ENCODE results near the gene DENND2C.

DENND2C gene

GRCh38 chr1:114685851-114686250, 16.0 kb upstream of the DENND2C start:
- no peak for DNase-seq (ENCODE audit: low read depth)

- no peak for DNase-seq (ENCODE audit: low read depth)
These were observed 7.8 kb upstream of the DENND2C start for GRCh38 chr1:114677691-114678090.

GRCh38 chr1:114676115-114676514, 6.3 kb upstream of the DENND2C start:
- DNase-seq (ENCODE audit: low read depth): no peak

DNA sequence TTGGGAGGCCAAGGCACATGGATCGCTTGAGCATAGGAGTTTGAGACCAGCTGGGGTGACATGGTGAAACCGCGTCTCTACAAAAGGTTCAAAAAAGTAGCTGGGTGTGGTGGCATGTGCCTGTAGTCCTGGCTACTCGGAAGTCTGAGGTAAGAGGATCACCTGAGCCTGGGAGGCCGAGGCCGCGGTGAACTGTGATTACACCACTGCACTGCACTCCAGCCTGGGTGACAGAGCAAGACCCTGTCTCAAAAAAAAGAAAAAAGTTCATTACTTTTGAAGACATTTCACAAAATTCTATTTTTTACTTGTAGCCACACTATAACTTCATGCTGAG, 2.1 kb upstream of the DENND2C start:
- no peak for DNase-seq (ENCODE audit: low read depth)

GRCh38 chr1:114671011-114671938, 1.4 kb upstream of the DENND2C start:
- DNase-seq (ENCODE audit: low read depth): no peak

DNA sequence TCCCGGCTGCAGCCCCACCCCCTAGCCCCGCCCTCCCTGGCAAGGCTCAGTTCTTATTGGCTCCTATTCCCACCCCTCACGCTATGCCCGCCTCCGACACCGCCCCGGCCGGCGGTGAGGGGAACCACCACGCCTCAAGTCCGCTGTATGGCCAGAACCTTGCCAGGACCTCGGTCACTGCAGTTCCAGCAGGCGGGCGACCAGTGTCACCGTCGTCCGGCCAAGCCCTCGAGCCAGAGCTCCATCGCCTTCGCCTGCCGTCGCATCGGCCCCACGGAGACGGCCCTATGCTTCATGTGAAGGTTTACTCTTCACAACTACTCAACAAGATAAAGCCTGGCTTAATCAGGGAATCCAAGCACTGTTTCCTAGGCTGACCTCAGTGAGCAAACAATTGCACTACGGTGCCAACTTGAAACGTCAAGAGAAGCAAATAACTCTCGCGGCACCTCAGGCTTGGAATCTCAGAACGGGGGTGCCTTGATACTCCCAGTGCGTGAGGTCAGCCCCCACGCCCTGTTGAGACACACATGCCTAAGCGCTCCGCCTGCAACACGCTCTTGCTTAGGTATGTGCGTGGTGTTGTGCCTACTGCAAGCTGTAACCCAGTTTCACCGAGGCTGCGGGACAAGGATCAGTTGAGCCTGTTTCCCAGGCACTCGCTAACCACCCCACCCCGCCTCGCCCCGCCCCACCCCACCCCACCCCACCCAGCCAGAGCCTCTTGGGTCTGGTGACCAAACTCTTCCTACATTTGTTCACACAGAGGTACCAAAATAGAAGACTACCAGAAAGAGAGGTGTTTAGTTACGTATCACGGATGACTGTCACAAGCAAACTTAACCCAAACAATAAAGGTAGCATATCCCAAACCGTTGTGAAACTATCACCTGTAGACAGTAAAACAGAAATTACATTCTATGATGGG, 498 bp upstream of the DENND2C start:
- peak; percentile 84 for DNase-seq (ENCODE audit: low read depth)

DNA sequence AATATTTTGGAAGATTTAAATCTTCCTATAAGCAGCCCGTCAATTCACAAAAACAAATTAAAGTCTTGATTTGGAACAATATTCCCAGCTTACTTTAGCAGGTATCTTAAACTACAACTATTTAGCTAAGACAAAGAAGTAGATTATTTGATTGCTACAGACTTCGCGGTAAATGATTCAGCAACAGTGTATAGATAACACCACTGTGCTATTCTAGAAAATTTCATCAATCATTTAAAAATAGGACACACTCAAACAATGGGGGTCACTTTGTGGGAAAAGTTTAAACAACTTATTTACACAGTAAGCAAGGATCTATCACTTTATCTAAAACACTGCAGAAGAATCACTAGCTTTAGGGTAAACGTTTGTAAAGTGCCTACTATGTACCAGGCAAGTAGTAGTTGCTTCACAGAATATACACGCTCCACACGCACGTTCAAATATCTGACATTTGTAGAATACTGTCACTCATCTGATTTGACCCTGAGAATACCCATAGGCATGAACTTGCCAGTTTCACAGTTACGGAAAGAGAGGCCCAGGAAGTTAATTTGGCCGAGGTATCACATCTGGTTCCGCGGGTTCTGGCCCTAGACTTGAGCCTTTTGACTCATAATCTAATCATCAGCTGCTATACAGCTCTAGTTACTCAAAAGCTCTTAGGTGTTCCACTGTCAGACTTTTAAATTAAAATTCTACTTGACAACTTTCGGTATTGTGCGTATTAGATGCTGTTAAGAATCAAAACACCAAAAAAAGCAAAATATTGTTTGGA, 876 bp downstream of the DENND2C start:
- DNase-seq (ENCODE audit: low read depth): no peak

GRCh38 chr1:114668373-114668772, 1.5 kb downstream of the DENND2C start:
- DNase-seq (ENCODE audit: low read depth): no peak

DNA sequence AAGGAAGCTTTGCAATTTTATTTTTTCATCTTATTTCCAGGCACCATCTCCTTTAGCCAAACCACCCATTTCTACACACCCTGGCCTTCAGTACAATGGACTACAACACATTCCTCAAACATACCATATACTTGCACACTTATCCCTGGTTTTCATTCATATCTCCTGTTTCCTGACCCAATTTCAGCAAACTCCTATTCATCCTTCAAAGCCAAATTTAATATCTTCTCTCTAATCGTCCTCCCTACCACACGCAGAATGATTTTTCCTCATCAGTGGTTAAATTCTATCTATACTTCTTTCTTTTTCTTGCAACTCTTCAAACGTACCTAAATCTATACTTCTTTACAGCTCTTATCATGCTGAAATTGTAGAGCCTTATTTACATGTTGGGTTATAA, 2.9 kb downstream of the DENND2C start:
- no peak for DNase-seq (ENCODE audit: low read depth)

- DNase-seq (ENCODE audit: low read depth): no peak
These were observed 9.6 kb downstream of the DENND2C start for GRCh38 chr1:114660238-114660637.

GRCh38 chr1:114651893-114652292, 18.0 kb downstream of the DENND2C start:
- no peak for DNase-seq (ENCODE audit: low read depth)

- no peak for DNase-seq (ENCODE audit: low read depth)
These were observed 21.3 kb downstream of the DENND2C start for GRCh38 chr1:114648503-114648902.

DNA sequence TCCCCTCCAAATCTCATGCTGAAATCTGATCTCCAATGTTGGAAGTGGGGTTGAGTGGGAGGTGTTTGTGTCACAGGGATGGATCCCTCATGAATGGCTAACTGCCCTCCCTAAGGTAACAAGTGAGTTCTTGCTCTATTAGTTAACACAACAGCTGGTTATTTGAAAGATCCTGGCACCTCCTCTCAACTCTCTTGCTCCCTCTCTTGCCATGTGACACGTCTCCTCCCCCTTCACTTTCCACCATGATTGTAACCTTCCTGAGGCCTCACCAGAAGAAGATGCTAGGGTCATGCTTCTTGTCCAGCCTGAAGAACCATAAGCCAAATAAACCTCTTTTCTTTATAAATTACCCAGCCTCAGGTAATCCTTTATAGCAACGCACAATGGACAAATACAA, 28.5 kb downstream of the DENND2C start:
- no peak for DNase-seq (ENCODE audit: low read depth)

- DNase-seq (ENCODE audit: low read depth): no peak
These were observed 30.9 kb downstream of the DENND2C start for GRCh38 chr1:114638910-114639309.

DNA sequence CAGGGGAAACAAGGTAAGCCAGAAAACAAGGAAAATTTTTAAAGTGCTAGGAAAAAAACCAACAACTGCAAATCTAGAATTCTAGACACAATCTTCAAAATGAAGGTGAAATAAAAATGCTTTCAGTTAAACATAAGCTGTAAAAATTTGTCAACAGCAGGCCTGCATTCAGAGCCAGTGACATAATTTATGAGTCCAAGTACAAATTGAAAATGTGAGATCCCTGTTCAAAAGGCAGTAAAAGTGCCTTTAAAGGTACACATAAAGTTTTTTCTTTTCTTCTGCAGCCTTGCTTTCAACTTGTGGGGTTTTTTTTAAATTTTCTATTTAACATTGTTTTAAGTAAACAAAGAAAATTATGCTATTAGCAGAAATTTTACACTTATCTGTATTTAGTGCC, 37.4 kb downstream of the DENND2C start:
- no peak for DNase-seq (ENCODE audit: low read depth)

- DNase-seq (ENCODE audit: low read depth): no peak
These were observed 42.7 kb downstream of the DENND2C start for GRCh38 chr1:114627107-114627506.

GRCh38 chr1:114623364-114623763, 46.5 kb downstream of the DENND2C start:
- no peak for DNase-seq (ENCODE audit: low read depth)

- no peak for DNase-seq (ENCODE audit: low read depth)
These were observed 49.4 kb downstream of the DENND2C start for GRCh38 chr1:114620419-114620818.

DNA sequence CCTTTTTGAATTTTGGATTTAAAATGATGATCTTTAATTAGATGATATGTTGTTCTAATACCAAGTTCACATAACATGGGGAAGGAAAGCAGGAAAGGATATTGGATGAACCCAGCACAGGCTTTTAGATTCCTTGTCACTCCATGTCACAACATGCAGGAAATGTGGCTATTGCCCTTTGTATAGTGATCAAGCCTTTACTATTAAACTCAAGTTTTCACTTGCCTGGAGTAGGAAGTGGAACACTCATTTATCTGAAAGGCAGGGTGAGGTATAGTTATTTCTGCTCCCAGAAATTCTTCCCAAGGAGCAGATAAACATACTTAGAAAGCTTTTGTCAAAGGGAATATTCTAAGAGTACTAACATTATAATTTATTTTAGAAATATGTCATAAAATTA, 51.2 kb downstream of the DENND2C start:
- no peak for DNase-seq (ENCODE audit: low read depth)

GRCh38 chr1:114610546-114611245, 59.2 kb downstream of the DENND2C start:
- no peak for DNase-seq (ENCODE audit: low read depth)

DNA sequence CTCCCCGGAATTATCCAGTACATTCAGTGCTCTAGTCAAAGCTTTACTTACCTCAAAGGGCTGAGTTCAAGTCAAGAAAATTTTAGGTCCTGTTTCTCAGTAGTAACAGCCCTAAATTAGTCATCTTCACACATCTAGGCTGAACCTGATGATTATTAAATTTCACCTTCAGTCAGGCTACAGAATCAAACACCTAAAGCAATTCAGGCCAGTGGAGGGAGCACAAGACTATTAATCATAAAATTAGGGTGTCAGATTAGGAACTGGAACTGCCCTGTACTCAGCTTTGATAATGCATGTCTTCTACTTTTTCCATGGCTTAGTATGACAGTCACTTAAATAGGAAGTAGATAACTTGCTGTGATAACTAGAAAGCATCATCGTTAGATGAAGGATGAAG, 60.0 kb downstream of the DENND2C start:
- DNase-seq (ENCODE audit: low read depth): no peak

DNA sequence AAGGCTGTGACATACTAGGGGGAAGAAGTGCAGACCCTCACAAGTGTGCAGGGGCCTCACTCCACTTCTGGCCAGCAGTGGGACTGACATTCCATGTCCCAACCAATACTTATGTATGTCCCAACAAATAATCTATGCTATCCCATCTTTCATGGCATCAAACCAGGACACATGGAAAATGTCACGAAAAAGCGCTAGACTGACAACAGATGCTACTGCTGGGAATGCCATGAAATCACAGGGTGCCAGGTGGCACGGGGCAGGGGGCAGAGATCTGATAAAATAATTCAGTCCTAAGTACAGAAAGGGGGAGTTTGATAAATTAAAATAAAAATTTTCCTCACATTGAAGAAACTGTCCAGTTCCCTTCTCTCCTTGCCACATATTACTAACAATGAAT, 60.8 kb downstream of the DENND2C start:
- no peak for DNase-seq (ENCODE audit: low read depth)

Measured in stimulated activated CD8-positive, alpha-beta memory T cell treated with anti-CD3 and anti-CD28 coated beads, Interleukin-4, amount 100 ng/mL, for 24 hours (primary cell).